B cell (primary cell): ENCODE results near the gene DPYSL4. TPM values are rescaled to one million over a fixed set of nuclear protein-coding genes. Genes with fewer than 3 reads are reported as not detected.

Experiments
- ATAC-seq: fragments of 200-7000 bp; cut with Tn5 transposase; one replicate; pipeline ENCODE4 v1.10.0; 2021; ENCODE audit warnings: low read depth, mild to moderate bottlenecking, moderate number of reproducible peaks, moderate library complexity
- CTCF ChIA-PET: fragments of 350-600 bp; sonication (Branson Sonifier 250); formaldehyde crosslinking; loops from one replicate; lab custom pipeline; 2021; ENCODE audit warnings: antibody characterized with exemption, inconsistent platforms; lab: Charles Lee
- POLR2A ChIA-PET: fragments of 350-600 bp; sonication (Branson Sonifier 250); formaldehyde crosslinking; loops from one replicate; lab custom pipeline; 2021; ENCODE audit warnings: antibody characterized with exemption; lab: Charles Lee
- DNase-seq: peaks from one replicate; pipeline ENCODE4 v3.0.0; 2013
- H2AFZ ChIP-seq: 2 replicates; pipeline ENCODE4 v1.6.1; 2012; ENCODE audit warnings: mild to moderate bottlenecking, low read depth, low read length; ENCODE audit not compliant: insufficient read depth, poor library complexity, severe bottlenecking
- H3K27ac ChIP-seq, 2 donors: 1 replicate in 1 of 2; 2 replicates in 1 of 2; pipeline ENCODE4 v1.5.1; 2012 to 2013; ENCODE audit warnings: low read length in 2 of 2, mild to moderate bottlenecking in 2 of 2, moderate library complexity in 1 of 2
- H3K27me3 ChIP-seq, 4 experiments: fragments of 200-600 bp in 1 of 4; sonication (generic) in 1 of 4; replicated peaks in 1 of 4; 1 replicate in 2 of 4; 2 replicates in 2 of 4; pipeline versions ENCODE4 v1.6.1 to v1.7.0; 2013 to 2016; ENCODE audit warnings: low read length in 3 of 4, mild to moderate bottlenecking in 2 of 4, mixed read lengths in 1 of 4, moderate library complexity in 1 of 4; ENCODE audit not compliant: insufficient read depth in 4 of 4, control insufficient read depth in 3 of 4; ENCODE audit errors: control extremely low read depth in 1 of 4
- H3K36me3 ChIP-seq, 2 experiments: replicated peaks in 1 of 2; 1 replicate in 1 of 2; 2 replicates in 1 of 2; pipeline versions ENCODE4 v1.6.1 to v1.7.1; 2013; ENCODE audit warnings: low read length in 1 of 2; ENCODE audit not compliant: insufficient read depth in 2 of 2, control insufficient read depth in 1 of 2; ENCODE audit errors: control extremely low read depth in 1 of 2, extremely low read depth in 1 of 2
- H3K4me1 ChIP-seq, 2 donors: fragments of 200-600 bp in 1 of 2; sonication (generic) in 1 of 2; 1 replicate in 1 of 2; 2 replicates in 1 of 2; pipeline versions ENCODE4 v1.5.1 to v1.6.1; 2013 to 2017; ENCODE audit warnings: low read length in 2 of 2; ENCODE audit not compliant: control insufficient read depth in 2 of 2, insufficient read depth in 2 of 2
- H3K4me2 ChIP-seq: replicated peaks from 2 replicates; pipeline ENCODE3; 2012; ENCODE audit warnings: mild to moderate bottlenecking, low read depth, low read length; ENCODE audit not compliant: poor library complexity, severe bottlenecking
- H3K4me3 ChIP-seq, 5 experiments: fragments of 200-600 bp in 1 of 5; sonication (generic) in 1 of 5; 1 replicate in 3 of 5; 2 replicates in 2 of 5; pipeline versions ENCODE4 v1.5.1 to v1.7.0; 2011 to 2016; ENCODE audit warnings: low read length in 4 of 5, mild to moderate bottlenecking in 4 of 5, low read depth in 2 of 5, control low read depth in 1 of 5, moderate library complexity in 1 of 5; ENCODE audit not compliant: insufficient read depth in 1 of 5; ENCODE audit errors: control extremely low read depth in 1 of 5, extremely low read depth in 1 of 5
- H3K79me2 ChIP-seq: fragments of 200-600 bp; sonication (generic); one replicate; pipeline ENCODE4 v1.6.0; 2016; ENCODE audit warnings: low read length; ENCODE audit not compliant: control insufficient read depth, insufficient read depth
- H3K9ac ChIP-seq: fragments of 200-600 bp; sonication (generic); 2 replicates; pipeline ENCODE4 v1.6.1; 2017; ENCODE audit warnings: mild to moderate bottlenecking, low read length, moderate library complexity
- H3K9me3 ChIP-seq, 3 donors: one replicate each; pipeline versions ENCODE4 v1.6.1 to v1.7.1; 2013; ENCODE audit warnings: low read length in 2 of 3; ENCODE audit not compliant: control insufficient read depth in 2 of 3, insufficient read depth in 1 of 3; ENCODE audit errors: control extremely low read depth in 1 of 3
- H4K20me1 ChIP-seq: 2 replicates; pipeline ENCODE4 v1.6.0; 2012; ENCODE audit warnings: mild to moderate bottlenecking, low read length; ENCODE audit not compliant: insufficient read depth, control insufficient read depth, poor library complexity, severe bottlenecking
- H3K27ac Mint-ChIP-seq: one replicate; pipeline ENCODE4 v1.8.0; 2021; ENCODE audit warnings: mixed read lengths
- H3K27me3 Mint-ChIP-seq: one replicate; pipeline ENCODE4 v1.8.0; 2021; ENCODE audit warnings: mixed read lengths
- H3K4me1 Mint-ChIP-seq: one replicate; pipeline ENCODE4 v1.8.0; 2021; ENCODE audit warnings: mixed read lengths
- H3K4me3 Mint-ChIP-seq: one replicate; pipeline ENCODE4 v1.8.0; 2021; ENCODE audit warnings: mixed read lengths
- H3K9me3 Mint-ChIP-seq: one replicate; pipeline ENCODE4 v1.8.0; 2022; ENCODE audit warnings: mixed read lengths; ENCODE audit not compliant: insufficient read depth
- EZH2 ChIP-seq: IDR thresholded peaks from 2 replicates; pipeline ENCODE4 v1.6.1; 2012; ENCODE audit warnings: borderline replicate concordance, low read depth, mild to moderate bottlenecking, moderate library complexity, low read length; ENCODE audit not compliant: insufficient read depth, poor library complexity, severe bottlenecking
- WGBS: methylation state at CpG from one replicate; pipeline ENCODE4 v1.1.5; 2013; ENCODE audit warnings: missing lambda C conversion rate; ENCODE audit not compliant: insufficient coverage; 5-methylcytosine and 5-hydroxymethylcytosine counted together
- intact Hi-C: fragments of 100-400 bp; cut with micrococcal nuclease; formaldehyde crosslinking; loops from one replicate; pipeline ENCODE4 v1.10.0; 2022
- polyA plus RNA-seq: library from polyadenylated mRNA; depleted of rRNA; stranded (reverse); fragments of >200 nt; gene quantifications from 2 replicates; pipeline ENCODE4 v1.2.3, GENCODE V29; 2012
- total RNA-seq, 2 donors: library from RNA; stranded (reverse); fragments of 120-200 nt in 1 of 2; gene quantifications; 1 replicate in 1 of 2; 2 replicates in 1 of 2; pipeline versions ENCODE4 v1.2.3 to v1.2.4, GENCODE V29; 2013 to 2022
- TF ChIP-seq, protein P1 (sequence below): fragments of 200-600 bp; IDR thresholded peaks from one replicate; pipeline ENCODE4 v1.8.0; 2022; ENCODE audit warnings: antibody characterized with exemption, mild to moderate bottlenecking

Gene DPYSL4
- total and polyA plus RNA-seq, 2 donors (not counting 1 experiment from before 2014, with no cell fraction given) = 0.03 to 0.22 TPM

DNA sequence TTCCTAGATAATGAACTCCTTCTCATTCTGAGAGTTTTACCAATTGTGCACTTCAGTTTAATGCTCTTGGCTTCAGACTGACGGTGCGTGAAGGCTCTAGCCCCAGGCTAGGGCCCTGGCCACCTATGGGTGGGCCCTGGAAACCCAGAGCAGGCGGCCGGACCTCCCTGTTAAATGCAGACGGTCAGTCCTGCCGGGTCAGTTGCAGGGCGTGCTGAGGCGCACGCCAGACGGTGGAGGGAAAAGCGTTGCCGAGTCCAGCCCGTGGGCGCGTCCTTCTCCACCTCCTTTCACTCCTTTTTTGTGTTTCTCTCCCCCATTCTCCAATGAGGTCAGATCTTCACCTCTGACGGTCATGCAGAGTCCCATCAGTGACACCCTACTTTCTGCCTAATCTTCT lies 2.3 kb downstream of the DPYSL4 start:
- no peak for DNase-seq
- peak overlapping the region; percentile 44 for H3K4me3 Mint-ChIP-seq
- no peak for ATAC-seq
- H3K36me3 ChIP-seq = no peaks in the 10 kb centered on the region
- no peak overlapping the region for H3K9ac ChIP-seq
- H4K20me1 ChIP-seq = no peaks in the 10 kb centered on the region
- no peak overlapping the region for H3K4me3 ChIP-seq
- H3K27ac Mint-ChIP-seq = no peak overlapping the region
- 91% methylated on average over 15 of the region's 16 CpGs for WGBS
- H3K27me3 ChIP-seq = peaks cover 0 to 47% (median 18%) of the 10 kb centered on the region in 4 experiments
- H3K4me2 ChIP-seq = no peak overlapping the region
- peaks cover 8% of the 10 kb centered on the region for H3K4me1 Mint-ChIP-seq
- H3K79me2 ChIP-seq = no peaks in the 10 kb centered on the region
- H2AFZ ChIP-seq = no peak overlapping the region
- peaks cover 13 to 25% of the 10 kb centered on the region in 2 donors for H3K4me1 ChIP-seq
- H3K9me3 Mint-ChIP-seq = peaks cover 2% of the 10 kb centered on the region
- H3K27me3 Mint-ChIP-seq = peaks cover 35% of the 10 kb centered on the region
- intact Hi-C loops = no loop called here
- ChIA-PET CTCF (no interaction called here), POLR2A (no interaction called here)
- H3K27ac ChIP-seq = no peak overlapping the region
- H3K9me3 ChIP-seq = peaks cover 0 to 16% (median 0%) of the 10 kb centered on the region in 3 donors
- TF ChIP-seq, protein P1, sequence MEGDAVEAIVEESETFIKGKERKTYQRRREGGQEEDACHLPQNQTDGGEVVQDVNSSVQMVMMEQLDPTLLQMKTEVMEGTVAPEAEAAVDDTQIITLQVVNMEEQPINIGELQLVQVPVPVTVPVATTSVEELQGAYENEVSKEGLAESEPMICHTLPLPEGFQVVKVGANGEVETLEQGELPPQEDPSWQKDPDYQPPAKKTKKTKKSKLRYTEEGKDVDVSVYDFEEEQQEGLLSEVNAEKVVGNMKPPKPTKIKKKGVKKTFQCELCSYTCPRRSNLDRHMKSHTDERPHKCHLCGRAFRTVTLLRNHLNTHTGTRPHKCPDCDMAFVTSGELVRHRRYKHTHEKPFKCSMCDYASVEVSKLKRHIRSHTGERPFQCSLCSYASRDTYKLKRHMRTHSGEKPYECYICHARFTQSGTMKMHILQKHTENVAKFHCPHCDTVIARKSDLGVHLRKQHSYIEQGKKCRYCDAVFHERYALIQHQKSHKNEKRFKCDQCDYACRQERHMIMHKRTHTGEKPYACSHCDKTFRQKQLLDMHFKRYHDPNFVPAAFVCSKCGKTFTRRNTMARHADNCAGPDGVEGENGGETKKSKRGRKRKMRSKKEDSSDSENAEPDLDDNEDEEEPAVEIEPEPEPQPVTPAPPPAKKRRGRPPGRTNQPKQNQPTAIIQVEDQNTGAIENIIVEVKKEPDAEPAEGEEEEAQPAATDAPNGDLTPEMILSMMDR = no peak
- no peak for TF ChIP-seq EZH2

DNA sequence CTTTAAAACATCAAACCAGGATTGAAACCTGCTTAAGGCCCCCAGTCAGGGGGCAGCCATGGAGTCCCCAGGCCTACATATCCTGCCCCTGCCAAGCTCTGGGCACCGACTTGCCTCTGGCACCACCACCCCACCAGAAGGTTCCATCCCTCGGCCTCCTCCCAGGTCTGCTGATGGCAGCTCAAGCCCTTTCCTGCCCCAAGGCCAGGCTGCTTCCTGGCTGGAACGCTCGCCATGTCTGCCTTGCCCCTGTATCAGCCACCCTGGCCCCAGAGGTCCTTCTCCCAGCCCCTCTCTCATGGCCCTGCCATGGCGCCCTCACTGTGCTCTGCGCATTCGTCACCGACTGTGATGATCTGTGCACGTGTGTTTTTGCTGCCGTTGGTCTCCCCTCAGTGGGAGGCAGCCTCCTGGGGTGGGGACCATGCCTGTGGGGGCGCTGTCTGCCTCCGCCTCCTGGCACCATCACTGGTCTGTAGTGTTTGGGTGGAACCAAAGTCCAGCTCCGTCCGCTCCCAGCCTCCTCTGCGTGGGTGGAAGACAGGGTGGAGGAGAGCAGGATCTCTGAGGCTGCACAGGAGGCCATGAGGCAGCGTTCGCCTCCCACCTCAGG lies 3.2 kb downstream of the DPYSL4 start:
- H3K27me3 ChIP-seq = peaks cover 0 to 45% (median 15%) of the 10 kb centered on the region in 4 experiments
- H3K27ac Mint-ChIP-seq = no peak overlapping the region
- peaks cover 4% of the 10 kb centered on the region for H3K4me1 Mint-ChIP-seq

More for the DNA sequence above, 3.2 kb downstream of the DPYSL4 start:
- H3K4me2 ChIP-seq = no peak overlapping the region
- ChIA-PET POLR2A (no interaction called here), CTCF (no interaction called here)
- H3K27ac ChIP-seq = no peak overlapping the region
- H3K9me3 ChIP-seq = peaks cover 0 to 16% (median 0%) of the 10 kb centered on the region in 3 donors
- 95% methylated on average over 15 of the region's 17 CpGs for whole genome bisulfite sequencing
- H4K20me1 ChIP-seq = no peaks in the 10 kb centered on the region
- Mint-ChIP-seq H3K27me3 (peaks cover 29% of the 10 kb centered on the region), H3K4me3 (no peak overlapping the region), H3K9me3 (peaks cover 2% of the 10 kb centered on the region)
- H3K36me3 ChIP-seq = no peaks in the 10 kb centered on the region
- H3K79me2 ChIP-seq = no peaks in the 10 kb centered on the region
- TF ChIP-seq EZH2 = no peak
- TF ChIP-seq, protein P1 = no peak
- ATAC-seq (no peak), DNase-seq (no peak)
- no peak overlapping the region for H3K9ac ChIP-seq
- intact Hi-C loops = no loop called here
- H3K4me1 ChIP-seq = peaks cover 13 to 25% of the 10 kb centered on the region in 2 donors
- no peak overlapping the region for H2AFZ ChIP-seq
- H3K4me3 ChIP-seq = no peak overlapping the region
